A673 (cell line): ENCODE data around the gene MYLK3.

Experiments used
- CTCF ChIP-seq: fragments of 300-800, 200-600 bp; sonication (generic); conservative IDR thresholded peaks from 2 replicates; pipeline ENCODE4 v1.5.1; 2017; ENCODE audit warnings: low read depth, mild to moderate bottlenecking, antibody characterized with exemption, low read length, moderate library complexity, mixed read lengths
- EZH2 ChIP-seq: fragments of 200-600 bp; sonication (generic); IDR thresholded peaks from 2 replicates; pipeline ENCODE4 v1.6.1; 2017; ENCODE audit warnings: borderline replicate concordance, low read depth, mild to moderate bottlenecking, mixed read lengths, antibody characterized with exemption, low read length; ENCODE audit not compliant: poor library complexity, severe bottlenecking

- TF ChIP-seq CTCF (no peak), EZH2 (no peak)
Measured at GRCh38 chr16:46782320-46782719, 34.2 kb upstream of the MYLK3 start.
